Tibial nerve (tissue), 4 donors: ENCODE results near the gene ARHGEF26. TPM values are rescaled to one million over a fixed set of nuclear protein-coding genes. Genes with fewer than 3 reads are reported as not detected.
A peak's percentile ranks its signal among the peaks of the same experiment; 100 is the strongest.

Experiments
- DNase-seq, 2 donors: peaks; one replicate each; pipeline ENCODE4 v3.0.0-alpha.2; 2019; ENCODE audit warnings: low spot score in 2 of 2
- H3K27ac ChIP-seq, 4 donors: fragments of 200-600 bp; sonication (generic) in 3 of 4; one replicate each; pipeline ENCODE4 v1.5.1; 2017 to 2019; ENCODE audit warnings: mild to moderate bottlenecking in 1 of 4
- H3K27me3 ChIP-seq, 2 donors: fragments of 200-600 bp; sonication (generic) in 1 of 2; one replicate each; pipeline versions ENCODE4 v1.5.1 to v1.6.0; 2017 to 2019
- H3K36me3 ChIP-seq, 3 donors: fragments of 200-600 bp; sonication (generic); one replicate each; pipeline ENCODE4 v1.5.1; 2018 to 2019
- H3K4me1 ChIP-seq, 4 donors: fragments of 200-600 bp; sonication (generic) in 3 of 4; one replicate each; pipeline ENCODE4 v1.5.1; 2017 to 2019
- H3K4me3 ChIP-seq, 4 donors: fragments of 200-600 bp; sonication (generic) in 3 of 4; one replicate each; pipeline ENCODE4 v1.5.1; 2017 to 2019; ENCODE audit warnings: mild to moderate bottlenecking in 1 of 4, moderate library complexity in 1 of 4
- H3K9me3 ChIP-seq, 4 donors: fragments of 200-600 bp; sonication (generic) in 3 of 4; one replicate each; pipeline ENCODE4 v1.5.1; 2017 to 2019
- CTCF ChIP-seq, 5 experiments: fragments of 200-600 bp in 3 of 5; fragments of 450-650 bp in 2 of 5; sonication (generic) in 3 of 5; IDR thresholded peaks; one replicate each; pipeline ENCODE4 v1.5.1; 2016 to 2019; ENCODE audit warnings: antibody characterized with exemption in 5 of 5, mild to moderate bottlenecking in 3 of 5, moderate library complexity in 2 of 5
- EP300 ChIP-seq, 2 donors: sonication (generic); formaldehyde crosslinking; IDR thresholded peaks; one replicate each; pipeline ENCODE4 v1.6.1; 2017; ENCODE audit warnings: antibody characterized with exemption in 2 of 2, mild to moderate bottlenecking in 1 of 2
- POLR2A ChIP-seq, 2 donors: fragments of 450-650 bp; IDR thresholded peaks; one replicate each; pipeline ENCODE4 v1.6.1; 2017; ENCODE audit warnings: antibody characterized with exemption in 2 of 2, mild to moderate bottlenecking in 2 of 2, moderate library complexity in 2 of 2
- WGBS, 2 donors: methylation state at CpG; one replicate each; pipeline ENCODE4 v1.1.5; 2018; 5-methylcytosine and 5-hydroxymethylcytosine counted together
- total RNA-seq, 4 donors: library from RNA; depleted of rRNA; stranded (reverse); fragments of >200 nt; gene quantifications; one replicate each; pipeline ENCODE4 v1.1.0, GENCODE V29; 2016

The ARHGEF26 gene
- total RNA-seq, 4 donors from 2014 or later = 44.7 to 82.8 (median 64.4) TPM

- Histone ChIP-seq H3K36me3 (peaks cover 0 to 9% (median 0%) of the 10 kb centered on the region in 3 donors), H3K4me1 (peaks cover 0 to 38% (median 5%) of the 10 kb centered on the region in 4 donors), H3K9me3 (no peaks in the 10 kb centered on the region), H3K27me3 (no peaks in the 10 kb centered on the region), H3K4me3 (no peak overlapping the region), H3K27ac (no peak overlapping the region)
- DNase-seq = no peak
- TF ChIP-seq CTCF (IDR thresholded peaks at IDR 0.05) = no peak
- no peak for TF ChIP-seq EP300 (IDR thresholded peaks at IDR 0.05)
- TF ChIP-seq POLR2A (IDR thresholded peaks at IDR 0.05) = no peak
- 67 to 80% methylated on average over 4 of the region's 4 CpGs for WGBS, 2 donors
These were observed 28.1 kb downstream of the ARHGEF26 start for GRCh38 chr3:154149286-154149685.

- no peaks in the 10 kb centered on the region for H3K27me3 ChIP-seq
- WGBS, 2 donors = 67 to 73% methylated on average over 1 of the region's 1 CpG
- no peak overlapping the region for H3K27ac ChIP-seq
- DNase-seq = no peak
- H3K4me1 ChIP-seq = peaks cover 0 to 25% (median 2%) of the 10 kb centered on the region in 4 donors
- no peak overlapping the region for H3K4me3 ChIP-seq
- H3K9me3 ChIP-seq = no peaks in the 10 kb centered on the region
- no peak for TF ChIP-seq CTCF (IDR thresholded peaks at IDR 0.05)
- TF ChIP-seq EP300 (IDR thresholded peaks at IDR 0.05) = no peak
- TF ChIP-seq POLR2A (IDR thresholded peaks at IDR 0.05) = no peak
- H3K36me3 ChIP-seq = peaks cover 0 to 9% (median 0%) of the 10 kb centered on the region in 3 donors
These were observed 30.8 kb downstream of the ARHGEF26 start for GRCh38 chr3:154151969-154152368.

DNA sequence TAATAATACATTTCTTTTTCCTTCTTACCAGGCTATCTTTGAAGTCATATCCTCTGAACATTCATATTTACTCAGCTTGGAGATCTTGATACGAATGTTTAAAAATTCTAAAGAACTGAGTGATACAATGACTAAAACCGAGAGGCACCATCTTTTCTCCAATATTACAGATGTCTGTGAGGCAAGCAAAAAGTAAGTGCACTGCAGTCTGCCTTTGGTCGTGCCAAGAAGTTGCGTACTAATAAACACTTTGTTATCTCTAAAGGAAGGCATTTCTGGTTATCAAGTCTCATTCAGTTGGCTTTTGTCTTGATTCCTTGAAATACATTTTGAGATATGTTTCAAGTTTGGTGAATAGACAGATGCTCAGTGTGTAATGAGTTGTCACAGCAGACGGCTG lies 31.6 kb downstream of the ARHGEF26 start:
- H3K4me1 ChIP-seq = peaks cover 0 to 28% (median 2%) of the 10 kb centered on the region in 4 donors
- no peak for DNase-seq
- no peak overlapping the region for H3K4me3 ChIP-seq
- peaks cover 0 to 9% (median 0%) of the 10 kb centered on the region in 3 donors for H3K36me3 ChIP-seq
- 86 to 92% methylated on average over 5 of the region's 5 CpGs for WGBS, 2 donors
- no peak overlapping the region for H3K27ac ChIP-seq
- TF ChIP-seq EP300 (IDR thresholded peaks at IDR 0.05) = no peak
- TF ChIP-seq CTCF (IDR thresholded peaks at IDR 0.05) = no peak
- no peak for TF ChIP-seq POLR2A (IDR thresholded peaks at IDR 0.05)
- H3K27me3 ChIP-seq = no peaks in the 10 kb centered on the region
- H3K9me3 ChIP-seq = no peaks in the 10 kb centered on the region

- DNase-seq = no peak
- Histone ChIP-seq H3K4me3 (no peak overlapping the region), H3K27ac (peak overlapping the region in 1 of 4 donors; percentile 4), H3K9me3 (no peaks in the 10 kb centered on the region), H3K27me3 (no peaks in the 10 kb centered on the region), H3K4me1 (peaks cover 0 to 14% (median under 1%) of the 10 kb centered on the region in 4 donors), H3K36me3 (peaks cover 0 to 9% (median 0%) of the 10 kb centered on the region in 3 donors)
- TF ChIP-seq POLR2A (IDR thresholded peaks at IDR 0.05) = no peak
- TF ChIP-seq CTCF (IDR thresholded peaks at IDR 0.05) = no peak
- TF ChIP-seq EP300 (IDR thresholded peaks at IDR 0.05) = no peak
- WGBS, 2 donors = 52 to 59% methylated on average over 1 of the region's 1 CpG
These were observed 35.3 kb downstream of the ARHGEF26 start for GRCh38 chr3:154156530-154156929.

- Histone ChIP-seq H3K36me3 (no peaks in the 10 kb centered on the region), H3K4me1 (peaks cover 0 to 32% (median 7%) of the 10 kb centered on the region in 4 donors), H3K27ac (peak overlapping the region in 1 of 4 donors; percentile 2), H3K27me3 (no peaks in the 10 kb centered on the region), H3K9me3 (no peaks in the 10 kb centered on the region), H3K4me3 (no peak overlapping the region)
- DNase-seq = no peak
- TF ChIP-seq POLR2A (IDR thresholded peaks at IDR 0.05) (no peak), EP300 (IDR thresholded peaks at IDR 0.05) (no peak), CTCF (IDR thresholded peaks at IDR 0.05) (no peak)
These were observed 40.6 kb downstream of the ARHGEF26 start for GRCh38 chr3:154161806-154162205.
